Effector memory CD4-positive, alpha-beta T cell (primary cell): ENCODE measurements around the gene PICK1.

ENCODE experiments used
- DNase-seq, 3 donors: peaks; one replicate each; pipeline ENCODE4 v3.0.0-alpha.2; 2020
- H3K27ac ChIP-seq: 2 replicates; pipeline ENCODE4 v1.7.0; 2013; ENCODE audit warnings: mild to moderate bottlenecking, low read length, moderate library complexity; ENCODE audit not compliant: insufficient read depth, poor library complexity, severe bottlenecking
- H3K27me3 ChIP-seq: replicated peaks from 2 replicates; pipeline ENCODE4 v1.7.0; 2013; ENCODE audit warnings: mild to moderate bottlenecking, low read length; ENCODE audit not compliant: insufficient read depth, control insufficient read depth, poor library complexity, severe bottlenecking
- H3K36me3 ChIP-seq: 2 replicates; pipeline ENCODE4 v1.7.0; 2013; ENCODE audit warnings: mild to moderate bottlenecking, low read length, moderate library complexity; ENCODE audit not compliant: control insufficient read depth, insufficient read depth
- H3K4me1 ChIP-seq: 2 replicates; pipeline ENCODE4 v1.7.0; 2013; ENCODE audit warnings: low read length, mild to moderate bottlenecking; ENCODE audit not compliant: control insufficient read depth, insufficient read depth, poor library complexity, severe bottlenecking
- H3K4me3 ChIP-seq: 2 replicates; pipeline ENCODE4 v1.7.0; 2013; ENCODE audit warnings: low read length, low read depth, mild to moderate bottlenecking; ENCODE audit not compliant: insufficient read depth, poor library complexity, severe bottlenecking
- H3K9me3 ChIP-seq: 2 replicates; pipeline ENCODE4 v1.7.0; 2013; ENCODE audit warnings: mild to moderate bottlenecking, low read length, moderate library complexity; ENCODE audit not compliant: control insufficient read depth

The PICK1 gene

DNA sequence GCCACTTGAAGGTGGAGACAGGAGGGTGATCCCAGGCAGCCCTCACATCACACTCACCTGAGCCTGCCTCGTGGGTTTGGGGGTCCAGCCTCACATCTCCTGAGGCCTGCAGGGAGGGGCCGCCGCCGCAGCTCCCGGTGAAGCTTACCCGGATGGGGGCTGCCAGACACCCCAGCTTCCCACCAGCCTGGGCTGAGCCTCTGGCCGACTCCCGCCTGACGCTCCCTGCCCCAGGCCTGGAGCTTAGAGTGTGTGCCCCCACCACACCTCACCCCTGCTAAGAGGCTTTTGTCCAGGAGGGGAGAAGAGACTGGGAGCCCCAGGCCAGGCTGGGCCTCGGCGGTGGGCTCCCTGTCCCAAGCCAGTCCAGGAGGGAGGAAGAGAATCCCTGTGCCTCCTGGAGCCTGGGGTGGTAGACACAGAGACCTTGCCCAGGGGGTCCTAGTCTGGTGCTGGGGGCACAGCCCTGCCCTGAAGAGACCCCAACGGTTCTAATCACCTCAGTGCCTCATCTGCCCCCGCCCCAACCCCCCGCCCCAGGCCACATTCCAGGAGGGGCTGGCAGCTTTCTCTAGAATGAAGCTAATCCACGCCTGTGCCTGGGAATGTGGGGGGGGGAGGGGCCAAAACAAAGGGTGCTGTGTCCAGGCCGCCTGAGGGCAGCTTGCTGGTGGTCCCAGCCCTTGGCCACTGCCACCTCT lies 26.9 kb downstream of the PICK1 start, which contains the start of gene SLC16A8:
TSS of gene SLC16A8 (minus strand) at position 254 of the 701 bp plus-strand sequence. CDS start 1,311 bp downstream, outside the sequence.
- Histone ChIP-seq H3K4me1 (peaks cover 16% of the 10 kb centered on the region), H3K9me3 (no peaks in the 10 kb centered on the region), H3K4me3 (no peak within 1 kb of the TSS), H3K27me3 (peaks cover 17% of the 10 kb centered on the region), H3K27ac (no peak within 1 kb of the TSS), H3K36me3 (peaks cover 3% of the 10 kb centered on the region)
- no peak for DNase-seq

GRCh38 chr22:38085056-38085455 lies 27.9 kb downstream of the PICK1 start:
- Histone ChIP-seq H3K9me3 (no peaks in the 10 kb centered on the region), H3K27me3 (peaks cover 17% of the 10 kb centered on the region), H3K36me3 (peaks cover 3% of the 10 kb centered on the region), H3K4me3 (no peak overlapping the region), H3K4me1 (peaks cover 16% of the 10 kb centered on the region), H3K27ac (no peak overlapping the region)
- no peak for DNase-seq

GRCh38 chr22:38085501-38085900 lies 28.3 kb downstream of the PICK1 start:
- H3K4me3 ChIP-seq: no peak overlapping the region
- peaks cover 3% of the 10 kb centered on the region for H3K36me3 ChIP-seq
- H3K4me1 ChIP-seq: peaks cover 16% of the 10 kb centered on the region
- H3K27me3 ChIP-seq: peaks cover 17% of the 10 kb centered on the region
- no peak overlapping the region for H3K27ac ChIP-seq
- DNase-seq: no peak
- H3K9me3 ChIP-seq: no peaks in the 10 kb centered on the region

- Histone ChIP-seq H3K36me3 (peaks cover 3% of the 10 kb centered on the region), H3K4me3 (no peak overlapping the region), H3K27ac (no peak overlapping the region), H3K4me1 (peaks cover 11% of the 10 kb centered on the region), H3K27me3 (peaks cover 17% of the 10 kb centered on the region), H3K9me3 (no peaks in the 10 kb centered on the region)
- DNase-seq: no peak
These were observed 29.0 kb downstream of the PICK1 start for GRCh38 chr22:38086001-38086845.

GRCh38 chr22:38086942-38087341 lies 29.7 kb downstream of the PICK1 start:
- no peak overlapping the region for H3K4me3 ChIP-seq
- no peaks in the 10 kb centered on the region for H3K9me3 ChIP-seq
- H3K27me3 ChIP-seq: peaks cover 10% of the 10 kb centered on the region
- peaks cover 3% of the 10 kb centered on the region for H3K36me3 ChIP-seq
- DNase-seq: no peak
- peaks cover 5% of the 10 kb centered on the region for H3K4me1 ChIP-seq
- H3K27ac ChIP-seq: no peak overlapping the region

DNA sequence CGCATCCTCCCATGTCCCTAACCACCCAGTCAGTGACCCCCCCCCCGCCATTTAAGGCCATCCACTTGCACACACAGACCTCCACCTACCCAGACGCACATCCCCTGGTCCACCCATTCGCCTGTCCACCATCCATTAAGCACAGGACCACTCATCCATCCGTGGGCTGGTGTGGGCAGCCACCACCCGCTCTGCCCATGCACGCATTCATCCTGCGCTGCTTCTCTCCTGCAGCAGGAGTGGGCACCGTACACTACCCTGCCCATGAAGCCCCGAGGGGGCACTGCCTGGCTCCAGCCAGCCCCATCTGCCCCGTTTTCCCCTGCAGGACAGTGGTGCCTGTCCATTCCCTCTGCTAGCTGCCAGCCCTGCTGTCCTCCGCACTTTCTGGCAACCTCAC lies 30.7 kb downstream of the PICK1 start:
- peaks cover 3% of the 10 kb centered on the region for H3K36me3 ChIP-seq
- no peak for DNase-seq
- no peaks in the 10 kb centered on the region for H3K9me3 ChIP-seq
- H3K27me3 ChIP-seq: peaks cover 1% of the 10 kb centered on the region
- no peak overlapping the region for H3K4me3 ChIP-seq
- H3K4me1 ChIP-seq: no peaks in the 10 kb centered on the region
- H3K27ac ChIP-seq: no peak overlapping the region

- Histone ChIP-seq H3K36me3 (peaks cover 3% of the 10 kb centered on the region), H3K4me3 (no peak overlapping the region), H3K9me3 (no peaks in the 10 kb centered on the region), H3K27ac (no peak overlapping the region), H3K27me3 (no peaks in the 10 kb centered on the region), H3K4me1 (no peaks in the 10 kb centered on the region)
- no peak for DNase-seq
These were observed 31.6 kb downstream of the PICK1 start for GRCh38 chr22:38088629-38089473.

GRCh38 chr22:38089474-38089851 lies 32.3 kb downstream of the PICK1 start:
- H3K4me3 ChIP-seq: no peak overlapping the region

GRCh38 chr22:38097058-38097457 lies 39.9 kb downstream of the PICK1 start:
- no peak overlapping the region for H3K4me3 ChIP-seq
- H3K36me3 ChIP-seq: no peaks in the 10 kb centered on the region
- no peaks in the 10 kb centered on the region for H3K4me1 ChIP-seq
- no peak overlapping the region for H3K27ac ChIP-seq
- DNase-seq: no peak
- no peaks in the 10 kb centered on the region for H3K9me3 ChIP-seq
- no peaks in the 10 kb centered on the region for H3K27me3 ChIP-seq

More at GRCh38 chr22:38089474-38089851, 32.3 kb downstream of the PICK1 start:
- Histone ChIP-seq H3K27ac (no peak overlapping the region), H3K4me1 (no peaks in the 10 kb centered on the region), H3K36me3 (peaks cover 3% of the 10 kb centered on the region), H3K9me3 (no peaks in the 10 kb centered on the region), H3K27me3 (no peaks in the 10 kb centered on the region)
- no peak for DNase-seq
